HCT116 (cell line): ENCODE data around the gene KLRF2.

Experiments used
- CTCF ChIP-seq, 3 experiments: fragments of 200-600 bp in 1 of 3; sonication (generic) in 1 of 3; IDR thresholded peaks in 2 of 3; conservative IDR thresholded peaks in 1 of 3; 2 replicates each; pipeline ENCODE4 v1.5.1; 2012 to 2017; ENCODE audit warnings: low read depth in 2 of 3, low read length in 2 of 3, antibody characterized with exemption in 1 of 3, borderline replicate concordance in 1 of 3, control low read depth in 1 of 3, mild to moderate bottlenecking in 1 of 3, mixed read lengths in 1 of 3, mixed run types in 1 of 3, moderate library complexity in 1 of 3; ENCODE audit not compliant: insufficient read depth in 1 of 3
- EGR1 ChIP-seq: IDR thresholded peaks from 2 replicates; pipeline ENCODE4 v1.6.1; 2012; ENCODE audit warnings: low read depth
- JUND ChIP-seq: IDR thresholded peaks from 2 replicates; pipeline ENCODE4 v1.6.1; 2012
- MAX ChIP-seq: IDR thresholded peaks from 2 replicates; pipeline ENCODE4 v1.6.1; 2012
- POLR2A ChIP-seq: IDR thresholded peaks from 2 replicates; pipeline ENCODE4 v1.7.0; 2011; ENCODE audit warnings: borderline replicate concordance; ENCODE audit not compliant: insufficient read depth, insufficient read length; ENCODE audit errors: extremely low read depth
- POLR2AphosphoS5 ChIP-seq: IDR thresholded peaks from 2 replicates; pipeline ENCODE4 v1.6.1; 2011; ENCODE audit warnings: mild to moderate bottlenecking, low read depth, low read length, moderate library complexity
- YY1 ChIP-seq: IDR thresholded peaks from 2 replicates; pipeline ENCODE4 v1.6.1; 2011; ENCODE audit warnings: low read length, low read depth, moderate library complexity, mild to moderate bottlenecking; ENCODE audit not compliant: insufficient replicate concordance; ENCODE audit errors: extremely low read depth
- TF ChIP-seq, protein P1 (sequence below): IDR thresholded peaks from 2 replicates; pipeline ENCODE4 v1.6.1; 2012; ENCODE audit warnings: low read depth
- TF ChIP-seq, protein P2 (sequence below): IDR thresholded peaks from 2 replicates; pipeline ENCODE4 v1.6.1; 2012

DNA sequence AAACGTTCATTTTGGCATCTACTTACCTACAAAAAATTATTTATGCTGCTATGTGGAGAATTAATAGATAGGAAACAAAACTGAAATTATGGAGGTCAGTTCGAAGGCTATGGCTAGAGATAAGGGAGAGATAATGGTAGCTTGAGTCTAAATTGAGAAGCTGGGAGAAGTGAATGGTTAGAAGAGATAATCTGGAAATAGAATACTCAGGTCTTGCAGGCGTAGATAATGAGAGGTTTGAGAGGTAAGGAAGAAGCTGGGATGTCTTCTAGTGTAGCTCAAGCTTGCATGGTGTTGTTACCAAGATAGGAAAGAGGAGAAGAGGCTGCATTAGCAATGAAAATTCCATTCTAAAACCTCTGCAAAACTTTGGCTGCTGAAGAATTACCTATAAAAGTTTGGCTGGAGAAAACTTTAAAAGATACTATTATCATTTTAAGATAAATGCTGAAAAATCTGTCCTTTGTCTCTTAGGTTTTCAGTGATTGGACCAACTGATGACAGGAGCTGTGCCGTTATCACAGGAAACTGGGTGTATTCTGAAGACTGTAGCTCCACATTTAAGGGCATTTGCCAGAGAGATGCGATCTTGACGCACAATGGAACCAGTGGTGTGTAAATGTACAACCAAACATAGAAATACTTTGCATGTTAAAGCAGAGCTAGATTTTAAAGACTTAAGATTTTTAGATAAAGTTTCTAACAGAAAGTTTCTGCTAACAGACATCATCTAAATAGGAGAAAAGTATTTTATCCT lies 14.1 kb downstream of the KLRF2 start:
- TF ChIP-seq YY1 (no peak), POLR2A (no peak), MAX (no peak), CTCF (IDR thresholded peaks at IDR 0.05 in 2 of 3, conservative IDR thresholded peaks at IDR 0.05 in 1 of 3; ENCODE audit: borderline replicate concordance in 1 of 3, insufficient read depth in 1 of 3, low read depth in 2 of 3, low read length in 2 of 3) (no peak), EGR1 (no peak), POLR2AphosphoS5 (no peak), JUND (no peak)
- TF ChIP-seq, protein P1, sequence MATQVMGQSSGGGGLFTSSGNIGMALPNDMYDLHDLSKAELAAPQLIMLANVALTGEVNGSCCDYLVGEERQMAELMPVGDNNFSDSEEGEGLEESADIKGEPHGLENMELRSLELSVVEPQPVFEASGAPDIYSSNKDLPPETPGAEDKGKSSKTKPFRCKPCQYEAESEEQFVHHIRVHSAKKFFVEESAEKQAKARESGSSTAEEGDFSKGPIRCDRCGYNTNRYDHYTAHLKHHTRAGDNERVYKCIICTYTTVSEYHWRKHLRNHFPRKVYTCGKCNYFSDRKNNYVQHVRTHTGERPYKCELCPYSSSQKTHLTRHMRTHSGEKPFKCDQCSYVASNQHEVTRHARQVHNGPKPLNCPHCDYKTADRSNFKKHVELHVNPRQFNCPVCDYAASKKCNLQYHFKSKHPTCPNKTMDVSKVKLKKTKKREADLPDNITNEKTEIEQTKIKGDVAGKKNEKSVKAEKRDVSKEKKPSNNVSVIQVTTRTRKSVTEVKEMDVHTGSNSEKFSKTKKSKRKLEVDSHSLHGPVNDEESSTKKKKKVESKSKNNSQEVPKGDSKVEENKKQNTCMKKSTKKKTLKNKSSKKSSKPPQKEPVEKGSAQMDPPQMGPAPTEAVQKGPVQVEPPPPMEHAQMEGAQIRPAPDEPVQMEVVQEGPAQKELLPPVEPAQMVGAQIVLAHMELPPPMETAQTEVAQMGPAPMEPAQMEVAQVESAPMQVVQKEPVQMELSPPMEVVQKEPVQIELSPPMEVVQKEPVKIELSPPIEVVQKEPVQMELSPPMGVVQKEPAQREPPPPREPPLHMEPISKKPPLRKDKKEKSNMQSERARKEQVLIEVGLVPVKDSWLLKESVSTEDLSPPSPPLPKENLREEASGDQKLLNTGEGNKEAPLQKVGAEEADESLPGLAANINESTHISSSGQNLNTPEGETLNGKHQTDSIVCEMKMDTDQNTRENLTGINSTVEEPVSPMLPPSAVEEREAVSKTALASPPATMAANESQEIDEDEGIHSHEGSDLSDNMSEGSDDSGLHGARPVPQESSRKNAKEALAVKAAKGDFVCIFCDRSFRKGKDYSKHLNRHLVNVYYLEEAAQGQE, result no peak
- TF ChIP-seq, protein P2, sequence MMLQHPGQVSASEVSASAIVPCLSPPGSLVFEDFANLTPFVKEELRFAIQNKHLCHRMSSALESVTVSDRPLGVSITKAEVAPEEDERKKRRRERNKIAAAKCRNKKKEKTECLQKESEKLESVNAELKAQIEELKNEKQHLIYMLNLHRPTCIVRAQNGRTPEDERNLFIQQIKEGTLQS, result no peak
